SK-N-SH (cell line): ENCODE measurements around the gene GRAMD1B. TPM values are rescaled to one million over a fixed set of nuclear protein-coding genes. Genes with fewer than 3 reads are reported as not detected.

Source experiments
- CTCF ChIA-PET: fragments of 300-600, 350-600 bp; formaldehyde crosslinking; extraction: SDS; loops from one replicate; lab custom pipeline; 2021; lab: Yijun Ruan, JAX
- POLR2A ChIA-PET: fragments of 350-600 bp; sonication (Branson Sonifier 250); formaldehyde crosslinking; extraction: SDS; loops from one replicate; lab custom pipeline; 2020; ENCODE audit warnings: antibody characterized with exemption, inconsistent platforms; lab: Yijun Ruan, JAX
- DNase-seq: peaks from one replicate; pipeline ENCODE4 v3.0.0; 2012
- H2AFZ ChIP-seq: fragments of 200-600 bp; sonication (generic); 2 replicates; pipeline ENCODE4 v1.8.1; 2016; ENCODE audit warnings: antibody characterized with exemption, mild to moderate bottlenecking, low read depth
- H3F3A ChIP-seq: fragments of 200-600 bp; sonication (generic); replicated peaks from 2 replicates; pipeline ENCODE3; 2016; ENCODE audit warnings: antibody characterized with exemption, mild to moderate bottlenecking; ENCODE audit not compliant: insufficient read depth
- H3K27ac ChIP-seq, 2 experiments: fragments of 200-500 bp in 1 of 2; fragments of 200-600 bp in 1 of 2; sonication (Bioruptor generic) in 1 of 2; sonication (generic), shearing (Covaris generic) in 1 of 2; 2 replicates each; pipeline versions ENCODE4 v1.5.1 to v1.6.1; 2014 to 2016; ENCODE audit warnings: low read depth in 2 of 2, inconsistent platforms in 1 of 2, low read length in 1 of 2, mild to moderate bottlenecking in 1 of 2, mixed read lengths in 1 of 2
- H3K27me3 ChIP-seq: fragments of 200-600 bp; sonication (generic), shearing (Covaris generic); 2 replicates; pipeline ENCODE4 v1.6.1; 2016; ENCODE audit warnings: mixed run types; ENCODE audit not compliant: insufficient read depth
- H3K36me3 ChIP-seq, 2 experiments: fragments of 200-500 bp in 1 of 2; fragments of 200-600 bp in 1 of 2; sonication (Bioruptor generic) in 1 of 2; sonication (generic) in 1 of 2; replicated peaks in 1 of 2; 2 replicates each; pipeline versions ENCODE3 to v1.5.1; 2014 to 2016; ENCODE audit warnings: low read length in 1 of 2, mild to moderate bottlenecking in 1 of 2; ENCODE audit not compliant: insufficient read depth in 2 of 2, control insufficient read depth in 1 of 2
- H3K4me1 ChIP-seq, 2 experiments: fragments of 200-500 bp in 1 of 2; fragments of 200-600 bp in 1 of 2; sonication (Bioruptor generic) in 1 of 2; sonication (generic), shearing (Covaris generic) in 1 of 2; 2 replicates each; pipeline versions ENCODE4 v1.5.1 to v1.6.1; 2014 to 2016; ENCODE audit warnings: low read depth in 1 of 2, low read length in 1 of 2, mixed run types in 1 of 2; ENCODE audit not compliant: insufficient read depth in 2 of 2, control insufficient read depth in 1 of 2
- H3K4me2 ChIP-seq: fragments of 200-600 bp; sonication (generic), shearing (Covaris generic); 2 replicates; pipeline ENCODE4 v1.6.1; 2017; ENCODE audit warnings: mixed run types
- H3K4me3 ChIP-seq, 2 experiments: fragments of 200-500 bp in 1 of 2; fragments of 200-600 bp in 1 of 2; sonication (Bioruptor generic) in 1 of 2; sonication (generic), shearing (Covaris generic) in 1 of 2; 2 replicates each; pipeline versions ENCODE4 v1.5.1 to v1.8.1; 2014 to 2016; ENCODE audit warnings: low read depth in 2 of 2, inconsistent platforms in 1 of 2, low read length in 1 of 2, mild to moderate bottlenecking in 1 of 2, mixed read lengths in 1 of 2, moderate library complexity in 1 of 2
- H3K79me2 ChIP-seq: fragments of 200-600 bp; sonication (generic); 2 replicates; pipeline ENCODE4 v1.8.1; 2017; ENCODE audit warnings: mild to moderate bottlenecking; ENCODE audit not compliant: insufficient read depth
- H3K9ac ChIP-seq: fragments of 200-600 bp; sonication (generic); 2 replicates; pipeline ENCODE4 v1.6.1; 2017; ENCODE audit warnings: mixed run types
- H3K9me2 ChIP-seq: fragments of 200-600 bp; sonication (generic); 2 replicates; pipeline ENCODE4 v1.6.1; 2017; ENCODE audit warnings: mixed run types
- H3K9me3 ChIP-seq: fragments of 200-600 bp; sonication (generic); 2 replicates; pipeline ENCODE4 v1.6.1; 2017; ENCODE audit warnings: mixed run types, mild to moderate bottlenecking, moderate library complexity
- H4K20me1 ChIP-seq: fragments of 200-600 bp; sonication (generic); 2 replicates; pipeline ENCODE4 v1.6.1; 2017; ENCODE audit warnings: mild to moderate bottlenecking, mixed run types; ENCODE audit not compliant: insufficient read depth
- CHD2 ChIP-seq: fragments of 150-350 bp; IDR thresholded peaks from 2 replicates; pipeline ENCODE4 v1.6.1; 2018; ENCODE audit warnings: low read length; ENCODE audit not compliant: partially characterized antibody
- FOSL2 ChIP-seq: IDR thresholded peaks from 2 replicates; pipeline ENCODE4 v1.4.0; 2012; ENCODE audit warnings: low read depth, mild to moderate bottlenecking, moderate library complexity, borderline replicate concordance
- GABPA ChIP-seq: IDR thresholded peaks from 2 replicates; pipeline ENCODE4 v1.4.0; 2012; ENCODE audit warnings: low read depth, mild to moderate bottlenecking
- GATA2 ChIP-seq: sonication (generic); formaldehyde crosslinking; IDR thresholded peaks from 2 replicates; pipeline ENCODE4 v1.5.0; 2020; ENCODE audit warnings: mild to moderate bottlenecking, missing genetic modification reagents
- PBX3 ChIP-seq: IDR thresholded peaks from 2 replicates; pipeline ENCODE4; 2012
- RCOR1 ChIP-seq: fragments of 150-350 bp; IDR thresholded peaks from 2 replicates; pipeline ENCODE4 v1.6.1; 2017; ENCODE audit warnings: antibody characterized with exemption, low read length
- SIN3A ChIP-seq: IDR thresholded peaks from 2 replicates; pipeline ENCODE4 v1.6.1; 2012; ENCODE audit warnings: low read depth, mild to moderate bottlenecking, low read length, moderate library complexity, borderline replicate concordance
- TCF12 ChIP-seq: IDR thresholded peaks from 2 replicates; pipeline ENCODE4 v1.4.0; 2012
- USF2 ChIP-seq: fragments of 150-350 bp; IDR thresholded peaks from 2 replicates; pipeline ENCODE4 v1.6.1; 2017; ENCODE audit warnings: antibody characterized with exemption, low read length, low read depth, borderline replicate concordance
- YY1 ChIP-seq: IDR thresholded peaks from 2 replicates; pipeline ENCODE4 v1.4.0; 2012; ENCODE audit warnings: low read depth, mild to moderate bottlenecking
- ZBTB33 ChIP-seq: IDR thresholded peaks from 2 replicates; pipeline ENCODE4 v1.4.0; 2012; ENCODE audit warnings: low read depth, borderline replicate concordance
- WGBS: methylation state at CpG from one replicate; pipeline ENCODE4 v1.1.6; 2017; ENCODE audit warnings: low lambda C conversion rate; 5-methylcytosine and 5-hydroxymethylcytosine counted together
- polyA plus RNA-seq, 3 experiments: library from polyadenylated mRNA; depleted of rRNA; stranded (reverse); fragments of >200 nt; gene quantifications; 2 replicates each; pipeline ENCODE4 v1.2.3, GENCODE V29; 2012
- TF ChIP-seq, protein P1 (sequence below): IDR thresholded peaks from 2 replicates; pipeline ENCODE4 v1.4.0; 2012; ENCODE audit warnings: low read depth

The GRAMD1B gene
- polyA plus RNA-seq, 1 of the 3 experiments (the other 2 are of a cell fraction) = 14.5 TPM

DNA sequence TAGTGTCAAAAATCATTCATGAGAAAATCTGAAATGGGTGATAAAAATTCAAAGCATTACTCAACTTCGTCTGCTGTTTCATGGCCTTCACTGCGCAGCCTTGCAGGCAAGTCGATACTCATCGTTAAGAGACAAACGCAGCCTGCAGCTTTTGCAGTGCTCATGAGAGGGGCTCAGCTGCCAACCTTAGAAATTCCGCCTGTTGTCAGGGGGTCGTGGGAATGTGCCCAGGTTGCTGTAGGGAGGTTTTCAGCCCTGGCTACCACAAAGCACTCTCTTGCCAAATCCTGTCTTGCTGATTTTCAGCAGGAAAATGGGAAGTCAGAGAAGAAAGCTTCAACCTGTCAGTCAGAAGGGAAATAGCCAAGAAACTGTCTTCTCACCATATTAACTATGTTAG, 25.4 kb upstream of the GRAMD1B start:
- Histone ChIP-seq H3F3A (no peaks in the 10 kb centered on the region), H3K9me3 (no peaks in the 10 kb centered on the region), H3K4me2 (no peak overlapping the region), H3K9ac (no peak overlapping the region), H3K4me1 (peaks cover 0 to 3% of the 10 kb centered on the region in 2 experiments; a peak in 2 of 4 replicates), H3K27ac (no peak overlapping the region), H2AFZ (no peak overlapping the region), H3K9me2 (no peaks in the 10 kb centered on the region), H4K20me1 (no peaks in the 10 kb centered on the region), H3K79me2 (no peaks in the 10 kb centered on the region), H3K27me3 (no peaks in the 10 kb centered on the region), H3K4me3 (no peak overlapping the region), H3K36me3 (no peaks in the 10 kb centered on the region)
- ChIA-PET CTCF (interaction anchor here (0.5 to 6.8 kb wide), 5 partner anchors 11 to 1705 kb away, joined by 3 to 198 read pairs (median 3); no protein-coding TSS in a partner anchor), POLR2A (no interaction called here)
- TF ChIP-seq TCF12 = no peak
- TF ChIP-seq CHD2 = no peak
- no peak for TF ChIP-seq GATA2 (CRISPR knock-in tag)
- 79% methylated on average over 7 of the region's 7 CpGs for WGBS
- no peak for DNase-seq

- no peak for DNase-seq
- Histone ChIP-seq H3K79me2 (no peaks in the 10 kb centered on the region), H3K4me2 (no peak overlapping the region), H3K4me1 (peaks cover 0 to 7% of the 10 kb centered on the region in 2 experiments; a peak in 2 of 4 replicates), H3K9me3 (no peaks in the 10 kb centered on the region), H3K36me3 (no peaks in the 10 kb centered on the region), H3K4me3 (no peak overlapping the region), H3K27ac (no peak overlapping the region), H4K20me1 (no peaks in the 10 kb centered on the region), H2AFZ (no peak overlapping the region), H3K27me3 (no peaks in the 10 kb centered on the region), H3F3A (no peaks in the 10 kb centered on the region), H3K9ac (no peak overlapping the region), H3K9me2 (no peaks in the 10 kb centered on the region)
- TF ChIP-seq TCF12 = no peak
- TF ChIP-seq, protein P1, sequence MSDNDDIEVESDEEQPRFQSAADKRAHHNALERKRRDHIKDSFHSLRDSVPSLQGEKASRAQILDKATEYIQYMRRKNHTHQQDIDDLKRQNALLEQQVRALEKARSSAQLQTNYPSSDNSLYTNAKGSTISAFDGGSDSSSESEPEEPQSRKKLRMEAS = no peak
- no peak for TF ChIP-seq GABPA
- no peak for TF ChIP-seq FOSL2
- no peak for TF ChIP-seq SIN3A
- no peak for TF ChIP-seq ZBTB33
- TF ChIP-seq YY1 = no peak
- no peak for TF ChIP-seq RCOR1
- no peak for TF ChIP-seq USF2
- TF ChIP-seq PBX3 = no peak
- ChIA-PET POLR2A (no interaction called here), CTCF (interaction anchor here (0.5 to 6.8 kb wide), 6 partner anchors 11 to 1704 kb away, joined by 3 to 198 read pairs (median 3); no protein-coding TSS in a partner anchor)
- 80% methylated on average over 5 of the region's 5 CpGs for WGBS
These were observed 24.9 kb upstream of the GRAMD1B start for GRCh38 chr11:123405123-123405592.
